Measurements from ENCODE around the gene ENPP6. TPM values are rescaled to one million over a fixed set of nuclear protein-coding genes. Genes with fewer than 3 reads are reported as not detected.
A peak's percentile ranks its signal among the peaks of the same experiment; 100 is the strongest.

ENPP6 gene
- total and polyA plus RNA-seq, 7 experiments from 2014 or later: 3.1 TPM; not detected in 6

DNA sequence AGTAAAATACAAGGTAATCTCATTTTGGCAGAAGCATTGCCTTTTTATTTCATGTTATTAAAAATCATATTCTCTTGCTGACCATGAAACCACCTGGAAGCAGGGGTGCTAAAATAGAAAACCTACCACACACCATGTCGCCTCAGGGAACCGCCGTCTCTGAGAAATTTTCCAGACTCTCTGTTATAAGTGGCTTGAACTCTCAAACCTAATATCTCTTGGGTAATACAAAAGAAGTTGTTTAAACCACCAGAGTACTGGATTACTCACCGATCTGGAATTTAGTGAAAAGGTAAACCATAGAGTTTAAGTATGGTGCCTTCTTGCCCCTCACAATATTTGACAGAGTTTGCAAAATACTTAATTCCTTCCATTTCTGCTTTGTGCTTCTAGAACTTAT lies 27.7 kb downstream of the ENPP6 start:
- ChIA-PET POLR2A (no interaction called here), CTCF (no interaction called here)
- intact Hi-C loops (cut with micrococcal nuclease): no loop called here
- H3K4me1 ChIP-seq (ENCODE audit: control insufficient read depth in 2 of 2, insufficient read depth in 2 of 2, low read length in 2 of 2): no peaks in the 10 kb centered on the region
- Mint-ChIP-seq H3K27ac (no peak overlapping the region), H3K36me3 (no peaks in the 10 kb centered on the region), H3K27me3 (peaks cover 0 to 16% (median 0%) of the 10 kb centered on the region in 5 donors), H3K4me1 (no peaks in the 10 kb centered on the region), H3K4me3 (no peak overlapping the region), H3K9me3 (no peaks in the 10 kb centered on the region)
- H3K4me3 ChIP-seq (ENCODE audit: low read length): no peak overlapping the region
- ATAC-seq (no peak), DNase-seq (no peak)
- no peak overlapping the region for H3K27ac ChIP-seq (ENCODE audit: low read depth, low read length)
- H3K36me3 ChIP-seq (ENCODE audit: control insufficient read depth in 2 of 3, insufficient read depth in 3 of 3, low read length in 3 of 3): no peaks in the 10 kb centered on the region
- no peaks in the 10 kb centered on the region for H3K27me3 ChIP-seq (ENCODE audit: control insufficient read depth in 2 of 2, insufficient read depth in 2 of 2, low read length in 2 of 2)
- H3K9me3 ChIP-seq (ENCODE audit: control insufficient read depth in 2 of 3, low read length in 3 of 3): no peaks in the 10 kb centered on the region

DNA sequence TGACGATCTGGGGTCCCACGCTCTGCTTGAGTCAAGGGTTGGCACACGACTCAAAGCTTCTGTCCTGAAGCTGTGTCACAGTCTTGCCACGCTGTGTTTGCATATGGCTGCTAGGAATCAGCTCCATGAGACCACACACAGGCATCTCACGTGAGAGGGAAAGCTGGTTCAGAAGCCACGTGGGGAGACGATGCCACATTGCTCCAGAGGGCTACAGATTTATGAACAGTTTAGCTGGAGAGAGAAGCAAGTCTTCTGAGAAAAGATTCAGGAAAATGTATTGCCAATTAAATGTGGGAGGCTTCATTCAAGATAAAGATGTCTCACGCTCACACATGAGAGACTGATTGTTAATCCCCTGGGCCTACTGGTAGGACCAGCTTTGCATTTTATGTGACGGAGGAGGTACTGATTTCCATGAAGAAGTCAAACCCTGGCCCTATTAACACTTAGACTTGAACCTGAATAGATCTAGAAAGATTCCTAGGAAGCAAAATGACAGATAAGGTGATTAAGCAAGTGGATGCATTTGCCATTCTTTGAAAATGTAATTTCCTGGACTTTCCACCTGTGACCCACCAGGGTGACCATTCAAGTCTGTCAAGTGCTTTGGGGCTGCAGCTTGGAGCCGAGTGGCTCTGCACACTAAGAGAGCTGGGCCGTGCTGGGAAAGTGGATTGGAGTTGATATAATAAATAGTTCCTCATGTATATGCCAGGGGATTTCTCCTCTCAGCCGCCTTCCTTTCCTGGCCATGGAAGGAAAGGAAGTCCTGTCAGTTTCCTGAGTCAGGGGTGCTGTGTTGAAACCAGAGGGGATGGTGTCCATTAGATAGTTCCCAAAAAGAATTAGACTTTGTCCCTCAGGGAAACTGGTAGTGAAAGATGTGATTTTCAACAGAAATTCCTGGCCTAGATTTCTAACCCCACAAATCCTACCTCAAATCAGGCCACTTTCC lies 29.0 kb downstream of the ENPP6 start:
- no peak for ATAC-seq
- no peaks in the 10 kb centered on the region for H3K27me3 ChIP-seq (ENCODE audit: control insufficient read depth in 2 of 2, insufficient read depth in 2 of 2, low read length in 2 of 2)
- no peaks in the 10 kb centered on the region for H3K4me1 ChIP-seq (ENCODE audit: control insufficient read depth in 2 of 2, insufficient read depth in 2 of 2, low read length in 2 of 2)
- no peaks in the 10 kb centered on the region for H3K4me1 Mint-ChIP-seq
- no peak overlapping the region for H3K27ac Mint-ChIP-seq
- POLR2A ChIA-PET: no interaction called here
- CTCF ChIA-PET: no interaction called here
- peaks cover 0 to 13% (median 0%) of the 10 kb centered on the region in 5 donors for H3K27me3 Mint-ChIP-seq
- no peak overlapping the region for H3K4me3 Mint-ChIP-seq
- H3K9me3 Mint-ChIP-seq: no peaks in the 10 kb centered on the region
- no peak overlapping the region for H3K27ac ChIP-seq (ENCODE audit: low read depth, low read length)
- H3K36me3 Mint-ChIP-seq: no peaks in the 10 kb centered on the region
- no peaks in the 10 kb centered on the region for H3K36me3 ChIP-seq (ENCODE audit: control insufficient read depth in 2 of 3, insufficient read depth in 3 of 3, low read length in 3 of 3)
- DNase-seq: no peak
- H3K9me3 ChIP-seq (ENCODE audit: control insufficient read depth in 2 of 3, low read length in 3 of 3): no peaks in the 10 kb centered on the region
- intact Hi-C loops (cut with micrococcal nuclease): no loop called here
- H3K4me3 ChIP-seq (ENCODE audit: low read length): no peak overlapping the region

DNA sequence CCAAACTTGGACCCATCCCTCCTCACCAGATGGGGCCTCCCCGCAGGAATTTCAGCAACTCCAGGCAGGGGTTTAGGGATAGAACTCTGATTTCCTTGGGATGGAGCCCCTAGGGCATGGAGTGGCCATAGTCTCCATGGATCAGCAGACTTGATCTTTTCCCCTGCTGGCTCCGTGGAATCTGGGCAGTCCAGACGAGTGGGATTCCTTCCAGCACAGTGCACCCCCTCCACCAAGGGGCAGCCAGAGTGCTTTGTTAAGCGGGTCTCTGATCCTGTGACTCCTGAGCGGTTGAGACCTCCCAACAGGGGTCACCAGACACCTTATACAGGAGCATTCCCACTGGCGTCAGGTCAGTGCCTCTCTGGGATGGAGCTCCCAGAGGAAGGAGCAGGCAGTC lies 40.4 kb downstream of the ENPP6 start:
- Mint-ChIP-seq H3K9me3 (peaks cover 0 to 39% (median 18%) of the 10 kb centered on the region in 11 donors), H3K27me3 (peaks cover 20 to 59% (median 50%) of the 10 kb centered on the region in 5 donors), H3K27ac (no peak overlapping the region), H3K4me3 (no peak overlapping the region), H3K4me1 (no peaks in the 10 kb centered on the region), H3K36me3 (peaks cover 0 to 11% (median 7%) of the 10 kb centered on the region in 5 donors)
- Histone ChIP-seq H3K4me1 (ENCODE audit: control insufficient read depth in 2 of 2, insufficient read depth in 2 of 2, low read length in 2 of 2) (no peaks in the 10 kb centered on the region), H3K4me3 (ENCODE audit: low read length) (no peak overlapping the region), H3K36me3 (ENCODE audit: control insufficient read depth in 2 of 3, insufficient read depth in 3 of 3, low read length in 3 of 3) (no peaks in the 10 kb centered on the region), H3K9me3 (ENCODE audit: control insufficient read depth in 2 of 3, low read length in 3 of 3) (peaks cover 0 to 3% (median 0%) of the 10 kb centered on the region in 3 experiments), H3K27ac (ENCODE audit: low read depth, low read length) (no peak overlapping the region), H3K27me3 (ENCODE audit: control insufficient read depth in 2 of 2, insufficient read depth in 2 of 2, low read length in 2 of 2) (no peaks in the 10 kb centered on the region)
- no peak for DNase-seq
- ChIA-PET POLR2A (no interaction called here), CTCF (no interaction called here)
- intact Hi-C loops (cut with micrococcal nuclease): no loop called here
- ATAC-seq: no peak

- H3K27me3 Mint-ChIP-seq: peaks cover 15 to 65% (median 62%) of the 10 kb centered on the region in 5 donors
- intact Hi-C loops (cut with micrococcal nuclease): no loop called here
- Histone ChIP-seq H3K27ac (ENCODE audit: low read depth, low read length) (no peak overlapping the region), H3K9me3 (ENCODE audit: control insufficient read depth in 2 of 3, low read length in 3 of 3) (peaks cover 0 to 3% (median 0%) of the 10 kb centered on the region in 3 experiments), H3K4me3 (ENCODE audit: low read length) (no peak overlapping the region), H3K27me3 (ENCODE audit: control insufficient read depth in 2 of 2, insufficient read depth in 2 of 2, low read length in 2 of 2) (no peaks in the 10 kb centered on the region), H3K4me1 (ENCODE audit: control insufficient read depth in 2 of 2, insufficient read depth in 2 of 2, low read length in 2 of 2) (no peaks in the 10 kb centered on the region), H3K36me3 (ENCODE audit: control insufficient read depth in 2 of 3, insufficient read depth in 3 of 3, low read length in 3 of 3) (no peaks in the 10 kb centered on the region)
- CTCF ChIA-PET: no interaction called here
- no peak for ATAC-seq
- no peak overlapping the region for H3K4me3 Mint-ChIP-seq
- POLR2A ChIA-PET: no interaction called here
- peaks cover 0 to 13% (median 0%) of the 10 kb centered on the region in 7 donors for H3K4me1 Mint-ChIP-seq
- peaks cover 0 to 20% (median 12%) of the 10 kb centered on the region in 11 donors for H3K9me3 Mint-ChIP-seq
- no peak for DNase-seq
- peaks cover 0 to 9% (median 5%) of the 10 kb centered on the region in 5 donors for H3K36me3 Mint-ChIP-seq
- H3K27ac Mint-ChIP-seq: no peak overlapping the region
Observed at GRCh38 chr4:184174571-184175488, 42.8 kb downstream of the ENPP6 start.

DNA sequence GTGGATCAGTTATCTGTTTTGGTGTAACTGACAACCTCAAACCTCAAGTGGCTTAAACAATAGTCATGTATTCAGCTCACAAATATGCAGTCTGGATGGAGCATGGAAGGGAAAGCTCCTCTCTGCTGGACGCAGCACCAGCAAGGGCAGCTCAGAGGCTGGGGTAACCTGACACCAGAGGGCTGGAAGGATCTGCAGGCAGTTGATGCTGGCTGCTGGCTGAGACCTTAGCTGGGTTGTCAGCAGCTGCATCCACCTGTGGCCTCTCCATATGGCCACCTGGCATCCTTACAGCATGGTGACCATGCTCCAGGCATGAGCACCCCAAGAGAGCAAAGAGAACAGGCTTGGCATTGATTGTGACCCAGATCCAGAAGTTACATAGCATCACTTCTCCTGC lies 46.7 kb downstream of the ENPP6 start:
- ATAC-seq (no peak), DNase-seq (no peak)
- Histone ChIP-seq H3K4me3 (ENCODE audit: low read length) (no peak overlapping the region), H3K27me3 (ENCODE audit: control insufficient read depth in 2 of 2, insufficient read depth in 2 of 2, low read length in 2 of 2) (peaks cover 0 to 3% of the 10 kb centered on the region in 2 donors), H3K27ac (ENCODE audit: low read depth, low read length) (no peak overlapping the region), H3K36me3 (ENCODE audit: control insufficient read depth in 2 of 3, insufficient read depth in 3 of 3, low read length in 3 of 3) (no peaks in the 10 kb centered on the region), H3K9me3 (ENCODE audit: control insufficient read depth in 2 of 3, low read length in 3 of 3) (no peaks in the 10 kb centered on the region), H3K4me1 (ENCODE audit: control insufficient read depth in 2 of 2, insufficient read depth in 2 of 2, low read length in 2 of 2) (no peaks in the 10 kb centered on the region)
- Mint-ChIP-seq H3K9me3 (peaks cover 0 to 4% (median 0%) of the 10 kb centered on the region in 11 donors), H3K4me3 (no peak overlapping the region), H3K27ac (no peak overlapping the region), H3K4me1 (peaks cover 0 to 20% (median 3%) of the 10 kb centered on the region in 7 donors), H3K27me3 (peaks cover 31 to 71% (median 62%) of the 10 kb centered on the region in 5 donors), H3K36me3 (no peaks in the 10 kb centered on the region)
- POLR2A ChIA-PET: interaction anchor here (0.7 kb wide), 1 partner anchor 207 kb away, joined by 4 read pairs; no protein-coding TSS in a partner anchor
- intact Hi-C loops (cut with micrococcal nuclease): no loop called here
- CTCF ChIA-PET: interaction anchor here (0.8 kb wide), 1 partner anchor 12 kb away, joined by 5 read pairs; no protein-coding TSS in a partner anchor

GRCh38 chr4:184169225-184169867 lies 48.3 kb downstream of the ENPP6 start:
- Histone ChIP-seq H3K4me3 (ENCODE audit: low read length) (no peak overlapping the region), H3K27me3 (ENCODE audit: control insufficient read depth in 2 of 2, insufficient read depth in 2 of 2, low read length in 2 of 2) (peaks cover 0 to 3% of the 10 kb centered on the region in 2 donors), H3K36me3 (ENCODE audit: control insufficient read depth in 2 of 3, insufficient read depth in 3 of 3, low read length in 3 of 3) (no peaks in the 10 kb centered on the region), H3K4me1 (ENCODE audit: control insufficient read depth in 2 of 2, insufficient read depth in 2 of 2, low read length in 2 of 2) (no peaks in the 10 kb centered on the region), H3K9me3 (ENCODE audit: control insufficient read depth in 2 of 3, low read length in 3 of 3) (no peaks in the 10 kb centered on the region), H3K27ac (ENCODE audit: low read depth, low read length) (no peak overlapping the region)
- peak overlapping the region in 2 of 10 donors; percentile 52 to 64 for H3K4me3 Mint-ChIP-seq
- H3K9me3 Mint-ChIP-seq: peaks cover 0 to 2% (median 0%) of the 10 kb centered on the region in 11 donors
- intact Hi-C loops (cut with micrococcal nuclease): loop anchor here (2.0 to 5.0 kb wide), 3 partner anchors 68 to 697 kb away; no protein-coding TSS in a partner anchor
- no peaks in the 10 kb centered on the region for H3K36me3 Mint-ChIP-seq
- DNase-seq (no peak), ATAC-seq (no peak)
- CTCF ChIA-PET: no interaction called here
- H3K27me3 Mint-ChIP-seq: peaks cover 48 to 75% (median 66%) of the 10 kb centered on the region in 5 donors
- H3K4me1 Mint-ChIP-seq: peaks cover 0 to 20% (median 3%) of the 10 kb centered on the region in 7 donors
- POLR2A ChIA-PET: no interaction called here
- H3K27ac Mint-ChIP-seq: no peak overlapping the region
